GM06990 (cell line): ENCODE data around the gene TNFRSF12A.
A peak's percentile ranks its signal among the peaks of the same experiment; 100 is the strongest.

Experiments used
- DNase-seq: peaks from one replicate; pipeline ENCODE4 v3.0.0-alpha.2; 2011; ENCODE audit not compliant: insufficient read length; ENCODE audit errors: extremely low read depth
- H3K27me3 ChIP-seq: replicated peaks from 2 replicates; pipeline ENCODE4 v1.6.0; 2011; ENCODE audit warnings: low read length; ENCODE audit not compliant: control insufficient read depth, insufficient read depth
- H3K36me3 ChIP-seq: 2 replicates; pipeline ENCODE4 v1.5.1; 2011; ENCODE audit warnings: low read length; ENCODE audit not compliant: control insufficient read depth, insufficient read depth
- H3K4me3 ChIP-seq: replicated peaks from 2 replicates; pipeline ENCODE4 v1.5.1; 2011; ENCODE audit warnings: low read depth, mild to moderate bottlenecking, control low read depth, low read length
- CTCF ChIP-seq: IDR thresholded peaks from 2 replicates; pipeline ENCODE4 v1.5.1; 2011; ENCODE audit warnings: low read length, control low read depth, mild to moderate bottlenecking, inconsistent platforms; ENCODE audit not compliant: insufficient read depth, poor library complexity, severe bottlenecking

Gene TNFRSF12A

GRCh38 chr16:2982402-2982801 lies 37.8 kb upstream of the TNFRSF12A start:
- DNase-seq = no peak
- no peak for TF ChIP-seq CTCF
- no peaks in the 10 kb centered on the region for H3K36me3 ChIP-seq
- peaks cover 1% of the 10 kb centered on the region for H3K27me3 ChIP-seq
- no peak overlapping the region for H3K4me3 ChIP-seq

GRCh38 chr16:2983706-2984136 lies 36.4 kb upstream of the TNFRSF12A start:
- TF ChIP-seq CTCF = peak; percentile 58
- peak; percentile 85 for DNase-seq
- peak overlapping the region; percentile 34 for H3K4me3 ChIP-seq
- H3K27me3 ChIP-seq = peaks cover 1% of the 10 kb centered on the region
- H3K36me3 ChIP-seq = no peaks in the 10 kb centered on the region

- Histone ChIP-seq H3K36me3 (no peaks in the 10 kb centered on the region), H3K4me3 (no peak overlapping the region), H3K27me3 (peaks cover 1% of the 10 kb centered on the region)
- no peak for TF ChIP-seq CTCF
- no peak for DNase-seq
These were observed 34.7 kb upstream of the TNFRSF12A start for GRCh38 chr16:2985462-2985861.

GRCh38 chr16:2985893-2986355 lies 34.2 kb upstream of the TNFRSF12A start:
- no peak overlapping the region for H3K4me3 ChIP-seq
- H3K36me3 ChIP-seq = no peaks in the 10 kb centered on the region
- no peak for TF ChIP-seq CTCF
- DNase-seq = no peak
- H3K27me3 ChIP-seq = peaks cover 1% of the 10 kb centered on the region

- DNase-seq = no peak
- Histone ChIP-seq H3K36me3 (no peaks in the 10 kb centered on the region), H3K27me3 (peaks cover 1% of the 10 kb centered on the region), H3K4me3 (no peak overlapping the region)
- no peak for TF ChIP-seq CTCF
These were observed 33.5 kb upstream of the TNFRSF12A start for GRCh38 chr16:2986623-2987188.

GRCh38 chr16:2987286-2987685 lies 32.9 kb upstream of the TNFRSF12A start:
- Histone ChIP-seq H3K4me3 (no peak overlapping the region), H3K36me3 (no peaks in the 10 kb centered on the region), H3K27me3 (peaks cover 1% of the 10 kb centered on the region)
- TF ChIP-seq CTCF = no peak
- DNase-seq = no peak
